MG63 (cell line): Measurements from ENCODE around the gene KCNJ3. TPM values are rescaled to one million over a fixed set of nuclear protein-coding genes. Genes with fewer than 3 reads are reported as not detected.

Experiments used
- DNase-seq: peaks from one replicate; pipeline ENCODE4 v3.0.0-alpha.2; 2020
- H3K27me3 ChIP-seq: fragments of 250-450 bp; sonication (Bioruptor Pico); 2 replicates; pipeline ENCODE4 v1.5.1; 2020; ENCODE audit warnings: mild to moderate bottlenecking, moderate library complexity
- H3K36me3 ChIP-seq: fragments of 250-450 bp; sonication (Bioruptor Pico); 2 replicates; pipeline ENCODE4 v1.5.1; 2020; ENCODE audit warnings: mild to moderate bottlenecking, moderate library complexity
- H3K4me3 ChIP-seq: fragments of 250-450 bp; sonication (Bioruptor Pico); 2 replicates; pipeline ENCODE4 v1.5.1; 2020; ENCODE audit warnings: mild to moderate bottlenecking, moderate library complexity
- H3K9me3 ChIP-seq: fragments of 250-450 bp; sonication (Bioruptor Pico); 2 replicates; pipeline ENCODE4 v1.5.1; 2020; ENCODE audit warnings: mild to moderate bottlenecking, moderate library complexity
- total RNA-seq: library from RNA; depleted of rRNA; stranded (reverse); fragments of >200 nt; shearing (Covaris generic); gene quantifications from 2 replicates; pipeline ENCODE4 v1.2.3, GENCODE V29; 2014; ENCODE audit warnings: low replicate concordance

Gene KCNJ3
- total RNA-seq, 1 experiment from 2014 or later, result not detected

DNA sequence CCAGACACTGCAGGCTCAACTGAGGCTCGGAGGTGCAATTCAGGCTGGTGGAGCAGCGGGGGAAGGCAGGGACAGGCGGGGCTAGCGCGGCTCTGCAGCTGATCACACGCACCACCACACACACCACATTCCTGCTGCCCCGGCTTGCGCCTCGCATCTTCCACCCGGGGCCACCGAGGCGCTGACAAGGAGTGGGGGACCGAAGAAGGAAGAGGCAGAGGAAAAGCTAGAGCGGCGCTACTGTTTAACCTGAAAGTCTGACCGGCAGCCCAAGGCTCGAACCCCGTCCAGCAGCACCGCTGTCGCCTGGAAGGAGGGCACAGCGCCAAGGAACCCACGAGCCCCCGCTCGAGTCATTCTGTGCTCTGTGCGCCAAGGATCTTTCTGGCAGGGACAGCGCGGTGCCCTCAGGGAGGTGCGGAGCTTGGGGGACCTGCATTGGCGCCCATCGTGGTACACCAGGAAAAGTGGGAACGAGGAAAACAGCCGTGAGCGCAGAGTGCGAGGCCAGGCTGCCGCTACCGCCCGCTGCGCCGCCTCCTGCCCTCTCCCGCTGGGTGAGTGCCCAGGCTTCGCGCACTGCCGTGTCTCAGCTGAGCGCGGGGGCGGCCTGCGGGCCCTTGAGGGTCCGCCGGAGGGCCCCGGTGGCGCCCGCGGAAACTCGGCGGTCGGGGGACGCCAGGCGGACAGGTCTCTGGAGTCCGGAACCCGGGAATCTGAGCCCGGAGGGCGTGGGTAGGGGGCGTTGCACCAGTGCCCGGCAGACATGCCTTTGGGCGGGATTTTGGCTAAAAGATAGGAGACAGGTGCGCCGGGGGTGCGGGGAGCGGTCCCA is 860 bp upstream of the KCNJ3 start:
- Histone ChIP-seq H3K27me3 (peaks cover 12% of the 10 kb centered on the region), H3K36me3 (no peaks in the 10 kb centered on the region), H3K9me3 (no peaks in the 10 kb centered on the region), H3K4me3 (0 out of 2 replicates have a peak overlapping the region, but pooled peaks have one; percentile 17)
- peak; percentile 39 for DNase-seq

DNA sequence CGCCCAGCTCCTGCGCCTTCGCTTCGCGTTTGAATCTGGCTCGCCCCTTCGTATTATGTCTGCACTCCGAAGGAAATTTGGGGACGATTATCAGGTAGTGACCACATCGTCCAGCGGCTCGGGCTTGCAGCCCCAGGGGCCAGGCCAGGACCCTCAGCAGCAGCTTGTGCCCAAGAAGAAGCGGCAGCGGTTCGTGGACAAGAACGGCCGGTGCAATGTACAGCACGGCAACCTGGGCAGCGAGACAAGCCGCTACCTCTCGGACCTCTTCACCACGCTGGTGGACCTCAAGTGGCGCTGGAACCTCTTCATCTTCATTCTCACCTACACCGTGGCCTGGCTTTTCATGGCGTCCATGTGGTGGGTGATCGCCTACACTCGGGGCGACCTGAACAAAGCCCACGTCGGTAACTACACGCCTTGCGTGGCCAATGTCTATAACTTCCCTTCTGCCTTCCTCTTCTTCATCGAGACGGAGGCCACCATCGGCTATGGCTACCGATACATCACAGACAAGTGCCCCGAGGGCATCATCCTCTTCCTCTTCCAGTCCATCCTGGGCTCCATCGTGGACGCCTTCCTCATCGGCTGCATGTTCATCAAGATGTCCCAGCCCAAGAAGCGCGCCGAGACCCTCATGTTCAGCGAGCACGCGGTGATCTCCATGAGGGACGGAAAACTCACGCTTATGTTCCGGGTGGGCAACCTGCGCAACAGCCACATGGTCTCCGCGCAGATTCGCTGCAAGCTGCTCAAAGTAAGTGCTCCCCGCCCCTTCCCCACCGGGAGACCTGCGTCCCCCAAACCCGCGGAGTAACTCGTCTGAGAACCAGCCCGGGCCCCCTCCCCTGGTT is 453 bp downstream of the KCNJ3 start:
- Histone ChIP-seq H3K4me3 (no peak overlapping the region), H3K27me3 (peaks cover 12% of the 10 kb centered on the region), H3K36me3 (no peaks in the 10 kb centered on the region), H3K9me3 (no peaks in the 10 kb centered on the region)
- no peak for DNase-seq

DNA sequence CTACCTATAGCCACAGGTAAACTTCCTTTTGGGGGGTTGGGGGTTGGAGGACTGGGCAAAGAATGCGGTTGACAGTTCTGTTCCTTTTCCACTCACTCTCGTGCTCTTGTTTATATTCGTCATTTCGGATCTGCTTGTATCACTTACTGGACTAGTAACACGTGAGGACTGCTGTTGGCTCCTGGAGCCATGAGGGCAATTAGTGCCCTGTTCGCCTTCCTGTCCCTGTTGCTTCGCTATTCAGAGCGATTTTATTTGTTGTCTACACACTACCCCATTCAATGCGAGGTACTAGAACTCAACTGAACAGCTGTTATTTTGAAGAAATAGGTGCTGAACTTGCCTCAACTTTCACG is 1.1 kb downstream of the KCNJ3 start:
- Histone ChIP-seq H3K27me3 (peaks cover 12% of the 10 kb centered on the region), H3K36me3 (no peaks in the 10 kb centered on the region), H3K9me3 (no peaks in the 10 kb centered on the region), H3K4me3 (no peak overlapping the region)
- no peak for DNase-seq

- no peaks in the 10 kb centered on the region for H3K36me3 ChIP-seq
- no peak for DNase-seq
- peaks cover 12% of the 10 kb centered on the region for H3K27me3 ChIP-seq
- no peak overlapping the region for H3K4me3 ChIP-seq
- H3K9me3 ChIP-seq, result no peaks in the 10 kb centered on the region
Observed at GRCh38 chr2:154700136-154700535, 1.6 kb downstream of the KCNJ3 start.

- Histone ChIP-seq H3K36me3 (no peaks in the 10 kb centered on the region), H3K4me3 (no peak overlapping the region), H3K9me3 (no peaks in the 10 kb centered on the region), H3K27me3 (no peaks in the 10 kb centered on the region)
- no peak for DNase-seq
Observed at GRCh38 chr2:154704991-154705390, 6.5 kb downstream of the KCNJ3 start.

- H3K9me3 ChIP-seq, result no peaks in the 10 kb centered on the region
- no peak overlapping the region for H3K4me3 ChIP-seq
- H3K27me3 ChIP-seq, result no peaks in the 10 kb centered on the region
- H3K36me3 ChIP-seq, result no peaks in the 10 kb centered on the region
- no peak for DNase-seq
Observed at GRCh38 chr2:154706660-154707059, 8.2 kb downstream of the KCNJ3 start.

- DNase-seq, result no peak
- no peaks in the 10 kb centered on the region for H3K36me3 ChIP-seq
- no peak overlapping the region for H3K4me3 ChIP-seq
- H3K9me3 ChIP-seq, result no peaks in the 10 kb centered on the region
- no peaks in the 10 kb centered on the region for H3K27me3 ChIP-seq
Observed at GRCh38 chr2:154707994-154708575, 9.6 kb downstream of the KCNJ3 start.

DNA sequence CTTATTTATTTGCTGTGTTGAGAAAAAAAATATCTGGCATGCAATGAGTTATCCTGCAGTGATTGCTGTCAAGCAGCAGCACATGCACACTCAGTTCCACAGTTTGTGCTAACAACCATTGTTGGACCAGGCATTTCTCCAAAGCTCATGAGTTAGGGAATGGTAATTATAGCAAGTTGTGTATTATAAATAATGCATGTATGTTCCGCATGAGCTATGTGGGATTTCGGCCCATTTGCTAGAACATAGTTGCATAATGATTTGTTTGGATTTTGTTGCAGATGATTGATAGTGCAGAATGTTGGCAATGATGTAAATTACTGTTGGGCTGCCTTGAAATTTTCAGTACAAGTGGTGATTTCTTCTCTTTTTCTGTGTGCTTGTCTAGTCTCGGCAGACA is 10.7 kb downstream of the KCNJ3 start:
- DNase-seq, result no peak
- Histone ChIP-seq H3K36me3 (no peaks in the 10 kb centered on the region), H3K4me3 (no peak overlapping the region), H3K27me3 (no peaks in the 10 kb centered on the region), H3K9me3 (no peaks in the 10 kb centered on the region)

DNA sequence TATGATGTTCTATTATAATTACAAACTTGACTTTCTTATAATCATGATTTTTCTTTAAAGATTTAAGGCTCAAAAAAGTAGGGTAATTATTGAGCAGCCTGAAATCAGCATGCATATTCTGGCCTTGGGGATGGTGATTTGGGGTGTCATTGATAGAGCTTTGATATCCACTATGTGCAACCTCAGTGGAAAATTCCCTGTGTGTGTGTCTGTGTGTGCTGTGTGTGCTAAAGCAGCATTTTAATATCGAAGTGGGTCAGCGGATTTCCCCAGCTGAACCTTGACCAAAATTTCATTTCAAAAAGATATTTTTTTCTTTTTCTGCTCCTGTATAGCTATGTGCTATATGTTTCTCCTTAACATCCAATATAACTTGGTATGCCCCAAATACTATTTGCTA is 11.6 kb downstream of the KCNJ3 start:
- H3K9me3 ChIP-seq, result no peaks in the 10 kb centered on the region
- no peak for DNase-seq

DNA sequence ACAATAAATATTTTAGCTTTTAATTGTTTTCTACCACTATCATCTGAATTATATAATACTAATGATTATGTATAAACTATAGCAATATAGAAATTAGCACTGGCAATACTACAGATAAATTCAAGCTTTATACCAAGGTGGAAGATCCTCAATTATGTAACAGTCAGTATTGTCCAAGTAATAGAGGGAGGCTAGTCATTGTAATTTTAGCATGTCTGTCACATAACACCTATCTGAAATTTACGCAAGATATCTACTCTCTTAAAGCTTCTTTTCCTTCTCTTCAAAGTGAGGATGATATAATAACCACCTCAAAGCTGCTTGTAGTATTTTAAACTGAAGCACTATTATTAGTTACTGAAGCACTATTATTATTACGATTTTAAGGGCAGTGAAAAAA is 12.2 kb downstream of the KCNJ3 start:
- no peaks in the 10 kb centered on the region for H3K27me3 ChIP-seq
- H3K36me3 ChIP-seq, result no peaks in the 10 kb centered on the region
- DNase-seq, result no peak
- H3K4me3 ChIP-seq, result no peak overlapping the region
- H3K9me3 ChIP-seq, result no peaks in the 10 kb centered on the region

More for the DNA sequence above, 11.6 kb downstream of the KCNJ3 start:
- H3K4me3 ChIP-seq, result no peak overlapping the region
- H3K27me3 ChIP-seq, result no peaks in the 10 kb centered on the region
- no peaks in the 10 kb centered on the region for H3K36me3 ChIP-seq

DNA sequence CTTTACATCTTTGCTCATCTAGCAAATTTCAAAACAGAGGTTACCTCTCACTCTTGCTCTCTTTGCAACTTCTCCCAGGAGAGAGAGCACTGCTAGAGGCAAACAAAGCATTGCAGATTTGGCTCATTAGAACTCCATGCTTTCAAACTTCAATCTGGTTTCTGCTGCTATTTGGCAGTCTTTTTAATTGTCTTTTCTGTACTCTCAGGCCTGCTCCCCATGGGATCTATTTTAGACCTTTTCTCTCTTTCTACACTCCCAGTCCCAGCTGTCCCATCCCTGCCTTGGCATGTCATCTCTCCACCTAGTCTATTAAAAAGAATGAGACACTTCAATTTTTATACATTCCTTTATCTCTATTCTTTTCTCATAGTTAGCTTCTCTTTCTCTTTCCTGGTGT is 15.2 kb downstream of the KCNJ3 start:
- Histone ChIP-seq H3K9me3 (no peaks in the 10 kb centered on the region), H3K4me3 (no peak overlapping the region), H3K36me3 (no peaks in the 10 kb centered on the region), H3K27me3 (no peaks in the 10 kb centered on the region)
- no peak for DNase-seq

DNA sequence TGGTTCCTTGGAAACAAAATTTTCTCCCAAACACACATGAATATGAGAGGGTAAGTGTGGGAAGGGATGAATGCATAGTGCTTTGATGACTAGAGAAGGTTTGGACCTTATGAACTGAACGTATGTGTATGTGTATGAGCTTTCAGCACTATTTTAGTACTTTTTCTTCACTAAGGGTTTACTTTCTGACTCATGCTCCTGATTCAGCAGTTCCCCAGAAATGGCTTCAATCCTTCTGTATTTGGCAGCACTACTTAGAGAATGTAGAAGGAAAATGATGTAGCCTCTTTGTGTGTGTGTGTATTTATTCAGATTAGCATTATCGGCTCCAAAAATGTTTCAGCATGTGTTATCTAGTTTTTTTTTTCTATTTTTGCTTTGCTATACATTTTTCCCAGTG is 22.2 kb downstream of the KCNJ3 start:
- no peaks in the 10 kb centered on the region for H3K36me3 ChIP-seq
- no peaks in the 10 kb centered on the region for H3K27me3 ChIP-seq
- no peaks in the 10 kb centered on the region for H3K9me3 ChIP-seq
- no peak for DNase-seq
- H3K4me3 ChIP-seq, result no peak overlapping the region

DNA sequence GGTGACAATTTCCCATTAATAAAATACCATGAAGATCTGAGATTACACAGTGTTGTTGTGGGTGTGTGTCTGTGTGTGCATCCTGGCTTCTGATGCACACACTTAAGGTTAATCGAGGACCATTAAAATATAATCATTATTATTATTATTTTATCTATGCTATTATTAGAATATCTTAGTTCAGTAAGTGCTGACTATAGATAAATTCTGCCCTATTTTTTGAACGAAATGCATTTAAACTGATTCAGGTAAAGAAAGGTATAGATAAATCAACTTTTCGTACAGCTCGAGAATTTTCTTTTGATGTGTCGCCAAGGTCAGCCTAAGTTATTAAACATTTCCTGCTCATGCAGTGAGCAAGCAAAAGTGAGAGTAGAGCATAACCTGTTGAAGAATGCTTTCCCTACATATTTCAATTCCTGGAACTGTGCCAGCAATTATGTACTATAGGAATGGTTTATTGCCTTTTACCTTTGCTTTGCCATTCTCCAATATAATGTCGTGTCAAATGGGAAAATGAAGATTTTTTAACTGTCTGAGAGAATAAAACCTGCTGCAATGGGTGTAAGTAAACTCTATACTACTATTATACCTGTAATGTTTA is 25.8 kb downstream of the KCNJ3 start:
- Histone ChIP-seq H3K9me3 (no peaks in the 10 kb centered on the region), H3K4me3 (no peak overlapping the region), H3K36me3 (no peaks in the 10 kb centered on the region), H3K27me3 (no peaks in the 10 kb centered on the region)
- DNase-seq, result no peak

GRCh38 chr2:154740361-154740760 is 41.9 kb downstream of the KCNJ3 start:
- Histone ChIP-seq H3K27me3 (no peaks in the 10 kb centered on the region), H3K9me3 (no peaks in the 10 kb centered on the region)

DNA sequence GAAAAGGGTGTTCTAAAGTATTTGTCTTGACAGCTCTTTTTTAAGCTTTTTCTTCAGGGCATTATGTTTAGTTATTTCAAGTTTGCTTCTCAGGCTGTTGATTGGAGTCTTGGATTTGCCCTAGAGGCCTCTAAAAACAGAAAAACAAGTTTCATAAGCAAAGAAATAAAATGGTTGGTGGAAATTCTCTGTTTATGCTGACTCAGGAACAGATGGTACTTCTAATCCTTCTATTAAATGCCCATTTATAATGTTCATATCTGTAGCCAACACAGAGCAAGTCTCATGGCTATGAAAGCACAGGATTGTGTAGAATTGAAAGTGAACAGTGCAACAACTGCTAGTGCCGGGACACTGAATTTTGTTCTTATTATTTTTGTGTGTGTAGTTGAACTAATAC is 60.4 kb downstream of the KCNJ3 start:
- Histone ChIP-seq H3K36me3 (no peaks in the 10 kb centered on the region), H3K4me3 (no peak overlapping the region), H3K9me3 (no peaks in the 10 kb centered on the region), H3K27me3 (no peaks in the 10 kb centered on the region)
- DNase-seq, result no peak

More at GRCh38 chr2:154740361-154740760, 41.9 kb downstream of the KCNJ3 start:
- Histone ChIP-seq H3K36me3 (no peaks in the 10 kb centered on the region), H3K4me3 (no peak overlapping the region)
- no peak for DNase-seq

DNA sequence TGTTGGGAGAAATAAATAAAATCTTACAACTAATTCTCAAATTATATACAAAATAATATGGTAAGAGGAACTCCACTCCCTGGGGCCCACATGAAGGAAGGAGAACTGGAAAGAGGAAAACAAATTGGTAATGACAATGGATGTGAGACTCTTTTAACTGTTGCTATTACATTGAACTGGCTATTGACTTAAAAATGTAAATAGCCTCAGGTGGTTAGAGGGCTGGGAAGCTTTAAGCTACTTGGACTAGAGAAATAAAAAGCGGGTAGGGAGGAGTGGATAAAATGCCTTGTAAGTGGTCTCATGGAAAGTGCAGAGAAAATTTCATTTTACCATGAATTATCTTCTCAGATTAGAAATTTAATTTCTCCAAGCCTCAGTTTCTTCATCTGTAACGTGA is 64.1 kb downstream of the KCNJ3 start:
- no peaks in the 10 kb centered on the region for H3K27me3 ChIP-seq
- DNase-seq, result no peak
- H3K4me3 ChIP-seq, result no peak overlapping the region
- H3K9me3 ChIP-seq, result no peaks in the 10 kb centered on the region
- no peaks in the 10 kb centered on the region for H3K36me3 ChIP-seq
